Measurements from ENCODE around the gene IL15RA. TPM values are rescaled to one million over a fixed set of nuclear protein-coding genes. Genes with fewer than 3 reads are reported as not detected.

IL15RA gene
- total RNA-seq, 2 donors from 2014 or later: 15.4 to 19.6 TPM

GRCh38 chr10:5944389-5945189, 32.8 kb downstream of the IL15RA start:
- DNase-seq (peak; percentile 71 to 87), ATAC-seq (peak; percentile 84)
- intact Hi-C loops (cut with DNase I, micrococcal nuclease): no loop called here

- intact Hi-C loops (cut with DNase I, micrococcal nuclease): no loop called here
- DNase-seq (peak; percentile 43 to 45), ATAC-seq (peak; percentile 12)
Measured at GRCh38 chr10:5943536-5943935, 33.8 kb downstream of the IL15RA start.

- peak in 1 of 2 donors; percentile 43 for DNase-seq
- ATAC-seq: no peak
- intact Hi-C loops (cut with DNase I, micrococcal nuclease): no loop called here
Measured at GRCh38 chr10:5942474-5942873, 34.9 kb downstream of the IL15RA start.

- DNase-seq (no peak), ATAC-seq (no peak)
- intact Hi-C loops (cut with DNase I, micrococcal nuclease): no loop called here
Measured at GRCh38 chr10:5942001-5942400, 35.3 kb downstream of the IL15RA start.

- intact Hi-C loops (cut with DNase I, micrococcal nuclease): no loop called here
- no peak for ATAC-seq
Measured at GRCh38 chr10:5941579-5941978, 35.8 kb downstream of the IL15RA start.

GRCh38 chr10:5940807-5941218, 36.5 kb downstream of the IL15RA start:
- no peak for ATAC-seq
- intact Hi-C loops (cut with DNase I, micrococcal nuclease): no loop called here

More at GRCh38 chr10:5941579-5941978, 35.8 kb downstream of the IL15RA start:
- DNase-seq: no peak

GRCh38 chr10:5938291-5938690, 39.1 kb downstream of the IL15RA start:
- no peak for ATAC-seq
- DNase-seq: no peak

More at GRCh38 chr10:5940807-5941218, 36.5 kb downstream of the IL15RA start:
- no peak for DNase-seq

GRCh38 chr10:5937016-5937415, 40.3 kb downstream of the IL15RA start:
- ATAC-seq (peak; percentile 12), DNase-seq (no peak)
- intact Hi-C loops (cut with DNase I, micrococcal nuclease): no loop called here

More at GRCh38 chr10:5938291-5938690, 39.1 kb downstream of the IL15RA start:
- intact Hi-C loops (cut with DNase I, micrococcal nuclease): no loop called here

- ATAC-seq (no peak), DNase-seq (no peak)
- intact Hi-C loops (cut with DNase I, micrococcal nuclease): no loop called here
Measured at GRCh38 chr10:5935628-5936027, 41.7 kb downstream of the IL15RA start.

- ATAC-seq (no peak), DNase-seq (no peak)
- intact Hi-C loops (cut with DNase I, micrococcal nuclease): no loop called here
Measured at GRCh38 chr10:5933909-5934546, 43.3 kb downstream of the IL15RA start.

GRCh38 chr10:5932345-5932744, 45.0 kb downstream of the IL15RA start:
- no peak for ATAC-seq
- intact Hi-C loops (cut with DNase I, micrococcal nuclease): no loop called here
- DNase-seq: no peak

- ATAC-seq (no peak), DNase-seq (no peak)
- intact Hi-C loops (cut with DNase I, micrococcal nuclease): no loop called here
Measured at GRCh38 chr10:5930272-5930671, 47.1 kb downstream of the IL15RA start.

- intact Hi-C loops (cut with DNase I, micrococcal nuclease): no loop called here
- no peak for DNase-seq
- no peak for ATAC-seq
Measured at GRCh38 chr10:5929442-5929841, 47.9 kb downstream of the IL15RA start.

- intact Hi-C loops (cut with DNase I, micrococcal nuclease): no loop called here
- no peak for DNase-seq
- ATAC-seq: no peak
Measured at GRCh38 chr10:5927306-5927705, 50.0 kb downstream of the IL15RA start.

- DNase-seq (no peak), ATAC-seq (no peak)
- intact Hi-C loops (cut with DNase I, micrococcal nuclease): no loop called here
Measured at GRCh38 chr10:5924889-5925288, 52.5 kb downstream of the IL15RA start.

- DNase-seq (no peak), ATAC-seq (no peak)
- intact Hi-C loops (cut with DNase I, micrococcal nuclease): no loop called here
Measured at GRCh38 chr10:5921746-5922145, 55.6 kb downstream of the IL15RA start.

- no peak for DNase-seq
- intact Hi-C loops (cut with DNase I, micrococcal nuclease): no loop called here
- ATAC-seq: no peak
Measured at GRCh38 chr10:5919568-5919967, 57.8 kb downstream of the IL15RA start.

GRCh38 chr10:5918763-5919162, 58.6 kb downstream of the IL15RA start:
- intact Hi-C loops (cut with DNase I, micrococcal nuclease): no loop called here
- DNase-seq (no peak), ATAC-seq (no peak)

GRCh38 chr10:5917305-5917704, 60.0 kb downstream of the IL15RA start:
- DNase-seq: no peak
- no peak for ATAC-seq
- intact Hi-C loops (cut with DNase I, micrococcal nuclease): no loop called here

- ATAC-seq: no peak
- intact Hi-C loops (cut with DNase I, micrococcal nuclease): no loop called here
- DNase-seq: no peak
Measured at GRCh38 chr10:5915451-5915850, 61.9 kb downstream of the IL15RA start.
